IPS DF 19.7 (cell line): ENCODE measurements around the gene ZNF484.
A peak's percentile ranks its signal among the peaks of the same experiment; 100 is the strongest.
"Not testable (repeated sequence)": the region's sequence is repeated elsewhere in the genome, so short reads cannot be mapped to it uniquely, and the experiment has no call there.

ENCODE experiments used
- DNase-seq: peaks from one replicate; pipeline ENCODE4 v3.0.0-alpha.2; 2013; ENCODE audit warnings: low read depth, low spot score

The ZNF484 gene

GRCh38 chr9:92860867-92861266, 17.0 kb downstream of the ZNF484 start:
- no peak for DNase-seq

DNA sequence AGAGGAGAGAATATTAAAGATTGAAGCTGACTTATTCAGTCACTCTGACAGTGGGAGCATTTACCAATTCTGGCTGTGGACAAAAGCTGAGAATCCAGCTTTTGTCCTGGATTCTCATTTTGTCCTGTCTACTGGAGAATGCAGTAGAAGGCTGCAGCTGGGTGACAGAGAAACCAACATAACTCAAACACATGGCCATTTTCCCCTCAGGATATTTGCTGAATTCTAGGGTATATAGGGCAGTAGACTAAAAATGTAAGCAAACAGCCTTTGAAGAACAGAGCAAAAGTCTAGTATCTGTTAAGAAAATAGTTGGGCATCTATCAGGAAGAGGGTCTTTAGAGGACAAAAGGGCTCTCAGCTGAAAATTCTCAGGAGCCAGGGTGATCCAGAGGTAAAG, 20.6 kb downstream of the ZNF484 start:
- DNase-seq: no peak

GRCh38 chr9:92853716-92854115, 24.1 kb downstream of the ZNF484 start:
- DNase-seq: no peak

DNA sequence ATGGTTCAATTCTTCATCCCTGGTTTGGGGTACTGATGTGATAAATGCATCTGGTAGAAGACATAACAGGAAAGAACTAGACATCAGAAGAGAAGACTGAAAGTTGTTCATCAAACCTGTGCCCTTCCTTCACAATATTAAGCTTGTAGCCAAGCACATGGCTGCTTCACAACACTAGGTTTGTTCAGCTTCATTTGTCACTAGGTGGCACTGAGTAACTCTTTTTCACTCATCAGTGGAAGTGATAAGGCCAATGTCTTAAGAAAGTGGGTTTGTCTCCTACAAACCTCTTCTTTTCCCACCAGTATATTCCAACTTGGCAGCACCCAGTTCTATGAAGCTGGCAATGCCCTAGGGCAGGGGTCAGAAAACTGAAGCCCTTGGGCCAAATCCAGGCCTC, 26.9 kb downstream of the ZNF484 start:
- no peak for DNase-seq

- DNase-seq: not testable (repeated sequence)
These were observed 29.1 kb downstream of the ZNF484 start for GRCh38 chr9:92848740-92849139.

DNA sequence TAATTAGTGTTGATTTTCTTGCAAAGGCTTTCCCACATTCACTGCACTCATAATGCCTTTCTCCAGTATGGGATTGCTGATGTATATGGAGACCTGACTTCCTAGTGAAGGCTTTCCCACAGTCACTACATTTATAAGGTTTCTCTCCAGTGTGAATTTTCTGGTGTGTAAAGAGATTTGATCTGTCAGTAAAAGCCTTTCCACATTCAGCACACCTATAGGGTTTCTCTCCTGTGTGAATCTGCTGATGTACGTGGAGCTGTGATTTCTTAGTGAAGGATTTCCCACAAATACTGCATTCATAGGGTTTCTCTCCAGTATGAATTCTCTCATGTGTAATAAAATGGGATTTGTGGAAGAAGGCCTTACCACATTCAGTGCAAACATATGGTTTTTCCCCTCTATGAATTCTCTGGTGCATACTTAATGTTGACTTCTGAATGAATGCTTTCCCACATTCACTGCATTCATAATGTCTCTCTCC, 31.1 kb downstream of the ZNF484 start:
- no peak for DNase-seq

- DNase-seq: not testable (repeated sequence)
These were observed 39.4 kb downstream of the ZNF484 start for GRCh38 chr9:92838411-92838810.

GRCh38 chr9:92837191-92837590, 40.6 kb downstream of the ZNF484 start:
- no peak for DNase-seq

GRCh38 chr9:92829420-92829819, 48.4 kb downstream of the ZNF484 start:
- DNase-seq: no peak

- DNase-seq: not testable (repeated sequence)
These were observed 52.8 kb downstream of the ZNF484 start for GRCh38 chr9:92825065-92825464.

DNA sequence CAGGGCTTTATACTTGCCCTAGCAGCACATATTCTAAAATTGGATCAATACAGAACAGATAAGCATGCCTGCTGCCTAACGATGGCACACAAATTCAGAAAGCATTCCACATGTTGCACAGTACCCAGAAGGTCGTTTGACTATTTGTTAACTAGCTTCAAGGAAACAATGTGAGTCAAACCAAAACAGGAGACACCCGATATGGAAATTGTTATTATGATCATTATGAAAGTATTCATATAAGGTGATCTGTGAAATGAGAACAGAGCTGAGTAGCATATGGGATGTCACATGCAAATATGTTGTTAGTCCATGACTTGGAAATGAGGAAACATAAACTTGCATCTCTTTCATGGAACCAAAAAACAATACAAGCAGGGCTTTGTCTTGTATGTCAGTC, 56.9 kb downstream of the ZNF484 start:
- no peak for DNase-seq

DNA sequence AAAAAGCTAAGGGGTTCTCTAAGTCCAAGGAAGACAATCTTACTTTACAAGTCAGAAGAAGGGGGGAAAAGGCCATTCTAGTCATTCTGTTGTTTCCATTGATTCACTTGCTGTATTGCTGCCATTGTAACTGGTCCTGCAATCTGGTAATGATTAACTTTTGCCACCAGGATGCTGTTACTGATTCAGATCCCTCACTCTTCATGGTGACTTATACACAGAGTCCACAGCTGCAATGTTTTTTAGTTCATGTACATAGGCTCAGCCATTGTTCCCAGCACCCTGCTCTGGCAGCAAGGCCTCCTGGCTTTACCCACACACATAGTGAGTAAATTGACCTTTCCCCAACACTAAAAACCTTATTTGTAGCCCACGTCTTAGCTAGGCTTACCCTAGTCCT, 57.9 kb downstream of the ZNF484 start:
- not testable (repeated sequence) for DNase-seq

DNA sequence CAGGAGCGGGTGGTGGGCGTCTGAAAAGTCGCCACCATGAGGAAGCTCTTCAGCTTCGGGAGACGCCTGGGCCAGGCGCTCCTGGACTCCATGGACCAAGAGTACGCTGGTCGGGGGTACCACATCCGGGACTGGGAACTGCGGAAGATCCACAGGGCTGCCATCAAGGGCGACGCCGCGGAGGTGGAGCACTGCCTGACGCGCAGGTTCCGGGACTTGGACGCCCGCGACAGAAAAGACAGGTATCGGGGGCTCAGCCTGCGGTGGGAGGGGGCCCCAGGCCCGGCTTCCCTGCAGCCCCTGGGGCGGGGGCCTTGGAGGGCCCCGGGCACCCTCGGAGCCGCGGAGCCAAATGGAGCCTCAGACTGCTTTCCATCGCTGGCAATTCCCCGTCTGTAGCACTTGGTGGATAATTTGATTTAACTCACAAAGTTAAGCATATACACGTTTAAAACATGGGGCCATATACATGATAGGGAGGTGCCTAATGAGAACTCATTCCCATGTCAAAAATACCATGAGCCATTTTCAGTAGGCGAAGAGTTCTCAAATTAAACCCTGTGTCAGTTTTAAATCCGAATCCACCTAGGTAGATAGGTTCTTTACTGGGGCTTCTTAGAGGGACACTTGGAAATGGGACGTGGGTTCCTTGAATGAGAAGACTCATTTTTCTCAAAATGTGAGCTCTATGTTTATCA, 68.1 kb downstream of the ZNF484 start:
- not testable (repeated sequence) for DNase-seq

DNA sequence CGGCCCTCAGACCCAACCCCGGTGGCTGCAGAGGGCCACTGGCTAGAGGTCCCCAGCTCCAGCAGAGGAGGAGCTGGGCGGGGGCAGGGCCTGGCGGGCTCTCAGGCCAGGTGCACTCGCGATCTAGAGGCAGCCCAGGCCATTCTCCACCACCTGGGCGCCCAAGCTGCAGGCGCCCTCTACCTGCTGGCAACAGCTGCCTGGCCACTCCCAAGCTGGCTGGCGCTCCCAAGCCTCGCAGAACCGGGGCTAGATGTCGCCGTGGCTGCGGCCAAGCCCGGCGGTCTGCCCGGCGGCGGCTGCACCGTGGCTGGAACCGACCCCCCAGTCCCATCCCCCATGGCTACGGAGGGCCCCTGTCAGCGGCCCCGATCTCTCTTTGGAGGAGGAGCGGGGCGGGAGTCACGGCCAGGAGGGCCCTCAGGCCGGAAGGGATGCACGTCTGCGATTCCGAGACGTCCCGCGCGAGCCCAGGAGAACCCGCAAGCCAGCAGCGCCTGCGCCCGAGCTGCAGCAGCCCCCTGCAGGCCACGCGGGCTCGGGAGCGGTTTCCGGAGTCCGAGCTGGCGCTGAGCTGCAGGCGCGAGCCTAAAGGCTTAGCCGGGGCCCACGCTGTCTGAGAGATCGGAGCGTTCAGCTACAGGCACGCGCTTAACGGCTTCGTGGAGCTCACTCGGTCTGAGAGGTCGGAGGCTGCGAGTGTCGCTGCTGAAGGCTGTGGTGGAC, 68.9 kb downstream of the ZNF484 start:
- DNase-seq: peak; percentile 35

DNA sequence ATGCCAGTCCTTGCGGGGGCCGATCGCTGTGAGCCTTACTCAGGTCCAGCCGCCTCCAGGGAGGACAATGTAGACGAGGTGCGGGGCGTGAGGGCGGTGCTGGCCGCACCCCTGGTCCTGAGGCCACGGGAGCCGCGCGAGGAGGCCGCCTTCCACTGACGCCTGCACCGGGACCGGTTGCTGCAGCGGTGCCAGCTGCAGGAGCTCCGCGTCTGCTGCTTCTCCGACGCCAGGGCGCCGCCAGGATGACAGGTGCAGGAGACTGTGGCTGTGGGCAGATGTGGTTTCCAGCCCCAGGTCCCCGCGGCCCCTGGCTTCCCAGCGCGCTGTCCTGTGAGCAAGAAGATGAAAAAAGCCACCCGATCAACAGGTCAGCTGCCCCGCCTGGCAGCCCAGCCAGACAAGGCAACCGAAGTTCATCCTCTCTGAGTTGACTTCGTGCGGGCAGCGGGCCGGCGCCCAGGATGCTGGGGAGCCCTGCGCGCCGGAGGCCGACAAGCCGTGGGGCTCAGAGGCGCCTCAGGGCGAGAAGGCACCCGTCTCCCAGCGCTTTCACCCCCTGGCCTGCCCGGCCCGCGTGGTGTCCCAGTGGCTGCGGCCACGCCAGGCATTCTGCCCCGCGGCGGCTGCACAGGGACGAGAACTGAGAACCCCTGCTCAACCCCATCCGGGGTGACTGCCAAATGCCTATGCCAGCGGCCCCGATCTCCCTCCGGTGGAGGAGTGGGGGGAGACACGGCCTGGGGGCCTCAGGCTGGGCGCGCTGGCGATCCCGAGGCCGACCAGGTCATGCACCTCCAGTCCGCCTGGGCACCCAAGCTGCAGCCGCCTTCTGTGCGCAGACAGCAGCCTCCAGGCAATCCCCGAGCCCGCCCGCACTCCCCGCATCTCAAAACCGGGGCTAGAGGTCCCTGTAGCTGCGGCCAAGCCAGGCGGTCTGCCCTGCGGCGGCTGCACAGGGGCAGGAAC, 69.8 kb downstream of the ZNF484 start:
- no peak for DNase-seq

- no peak for DNase-seq
These were observed 70.6 kb downstream of the ZNF484 start for GRCh38 chr9:92807031-92807756.

- DNase-seq: no peak
These were observed 73.1 kb downstream of the ZNF484 start for GRCh38 chr9:92804727-92805126.

DNA sequence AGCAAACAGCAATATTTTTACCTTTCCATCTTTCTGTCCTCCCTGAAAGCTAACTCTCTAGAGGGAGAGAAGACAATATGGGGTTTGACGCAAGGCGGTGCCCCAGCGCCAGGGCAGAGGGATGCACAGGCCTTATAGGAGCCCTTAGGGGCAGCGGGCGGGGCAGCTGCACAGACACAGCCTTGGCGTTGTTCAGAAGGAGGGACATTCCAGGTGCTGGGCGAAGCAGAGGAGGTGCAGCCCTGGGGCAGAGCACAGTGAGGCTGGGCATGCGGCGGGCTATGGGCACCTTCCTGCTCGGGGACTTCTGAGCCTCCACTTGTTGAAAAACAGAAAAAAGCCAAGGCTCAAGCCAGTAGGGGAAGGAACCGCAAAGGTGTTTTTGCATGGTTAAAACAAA, 79.5 kb downstream of the ZNF484 start:
- DNase-seq: no peak

DNA sequence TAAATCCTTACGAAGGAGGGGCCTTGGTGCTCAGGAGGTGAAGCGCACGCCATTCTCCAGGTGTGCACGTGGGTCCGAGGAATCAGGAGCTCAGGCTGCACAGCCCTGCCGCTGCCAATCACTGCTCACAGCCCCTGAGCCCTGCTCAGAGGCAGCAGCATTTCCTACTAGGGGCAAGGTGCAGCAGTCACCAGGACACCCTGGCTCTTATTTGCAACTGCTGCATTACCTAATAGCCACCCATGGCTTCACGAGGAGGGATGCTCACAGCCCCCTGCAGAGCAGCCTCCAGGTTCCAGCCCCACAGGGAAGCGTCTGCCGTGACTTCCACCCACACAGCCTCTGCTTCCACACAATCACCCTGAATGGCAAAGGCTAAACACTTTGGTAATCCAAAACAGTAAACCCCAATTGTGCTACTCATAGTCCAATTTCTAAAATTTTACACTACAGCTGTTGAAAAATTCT, 81.5 kb downstream of the ZNF484 start:
- DNase-seq: not testable (repeated sequence)

- DNase-seq: no peak
These were observed 82.1 kb downstream of the ZNF484 start for GRCh38 chr9:92795598-92796336.
